Stimulated activated CD4-positive, alpha-beta T cell treated with anti-CD3 and anti-CD28 coated beads, Interleukin-1b, Interleukin-23, amount 100 ng/mL, for 24 hours (primary cell): ENCODE data around the gene C11orf91.
"Not testable (repeated sequence)": the region's sequence is repeated elsewhere in the genome, so short reads cannot be mapped to it uniquely, and the experiment has no call there.

ENCODE experiments used
- DNase-seq, 4 experiments: peaks; one replicate each; pipeline ENCODE4 v3.0.0-alpha.2; 2020; ENCODE audit warnings: low read depth in 4 of 4, low spot score in 1 of 4

C11orf91 gene, protein sequence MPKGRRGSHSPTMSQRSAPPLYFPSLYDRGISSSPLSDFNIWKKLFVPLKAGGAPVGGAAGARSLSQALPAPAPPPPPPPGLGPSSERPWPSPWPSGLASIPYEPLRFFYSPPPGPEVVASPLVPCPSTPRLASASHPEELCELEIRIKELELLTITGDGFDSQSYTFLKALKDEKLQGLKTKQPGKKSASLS

DNA sequence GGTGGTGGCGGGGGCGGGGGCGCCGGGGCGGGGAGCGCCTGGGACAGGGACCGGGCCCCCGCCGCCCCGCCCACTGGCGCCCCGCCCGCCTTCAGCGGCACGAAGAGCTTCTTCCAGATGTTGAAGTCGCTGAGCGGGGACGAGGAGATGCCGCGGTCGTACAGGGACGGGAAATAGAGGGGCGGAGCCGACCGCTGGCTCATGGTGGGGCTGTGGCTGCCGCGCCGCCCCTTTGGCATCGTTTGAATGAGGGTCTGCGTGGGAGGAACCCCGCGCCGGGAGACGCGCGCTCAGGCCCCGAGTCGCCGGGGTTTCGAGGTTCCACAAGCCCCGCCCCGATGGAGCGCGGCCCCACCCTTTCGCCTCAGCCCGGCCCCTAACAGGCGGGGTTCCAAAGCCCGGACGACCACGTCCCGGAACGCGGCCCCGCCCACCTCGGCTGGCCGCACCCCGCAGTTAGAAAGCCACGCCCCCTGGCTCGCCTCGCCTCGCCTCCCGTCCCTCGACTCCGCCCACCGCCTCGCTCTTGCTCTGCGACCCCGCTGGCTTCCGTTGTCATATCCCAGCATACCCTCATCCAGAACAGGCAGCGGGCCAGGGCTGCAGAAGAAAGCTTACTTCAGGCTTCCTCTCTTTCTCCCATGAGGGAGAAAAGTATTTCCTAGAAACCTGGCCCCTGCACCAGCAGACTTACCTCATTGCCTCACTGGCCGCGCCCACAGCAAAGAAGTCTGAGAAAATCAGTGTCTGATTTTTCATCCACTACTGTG, at the start of gene C11orf91:
C11orf91 (minus strand) TSS at position 325 of the 770 bp plus-strand sequence; CDS start at position 239, 86 bp downstream.
- peak; percentile 88 to 94 (median 91) for DNase-seq

DNA sequence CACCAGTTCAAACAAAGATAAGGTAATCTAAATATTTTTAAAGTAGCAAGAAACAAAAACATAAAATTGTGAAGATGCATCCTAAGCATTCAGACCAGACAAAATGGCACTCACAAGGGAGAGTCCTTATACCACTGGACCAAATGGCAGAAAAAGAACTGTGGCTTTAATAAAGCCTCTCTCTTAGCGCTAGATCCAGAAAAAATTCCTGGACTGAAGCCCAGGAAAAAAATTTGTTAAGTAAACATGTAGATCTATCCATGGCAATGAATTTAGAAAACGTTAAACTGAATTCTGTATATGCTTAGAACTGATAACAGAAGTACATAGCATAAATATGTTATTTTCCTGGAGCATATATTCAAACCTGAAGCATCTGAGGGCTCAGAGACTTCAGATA, 47.4 kb upstream of the C11orf91 start:
- no peak for DNase-seq

DNA sequence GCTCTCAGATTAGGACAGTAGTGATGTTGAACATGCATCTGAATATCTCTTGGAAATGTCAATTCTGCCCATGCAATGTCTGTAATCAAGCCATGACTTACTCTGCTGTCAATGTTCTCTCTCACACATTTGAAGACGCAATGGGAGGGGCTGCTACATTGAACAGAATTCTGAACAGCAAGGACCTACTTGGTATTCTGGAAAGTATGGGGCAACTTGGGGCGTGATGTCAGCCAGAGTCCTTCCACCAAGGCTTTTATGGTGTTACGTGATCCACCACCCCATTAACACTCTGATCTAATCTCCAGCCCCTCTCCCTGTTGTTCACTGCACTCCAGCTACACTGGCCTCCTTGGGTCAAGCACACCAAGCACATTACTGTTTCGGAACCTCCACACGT, 42.7 kb upstream of the C11orf91 start:
- no peak for DNase-seq

DNA sequence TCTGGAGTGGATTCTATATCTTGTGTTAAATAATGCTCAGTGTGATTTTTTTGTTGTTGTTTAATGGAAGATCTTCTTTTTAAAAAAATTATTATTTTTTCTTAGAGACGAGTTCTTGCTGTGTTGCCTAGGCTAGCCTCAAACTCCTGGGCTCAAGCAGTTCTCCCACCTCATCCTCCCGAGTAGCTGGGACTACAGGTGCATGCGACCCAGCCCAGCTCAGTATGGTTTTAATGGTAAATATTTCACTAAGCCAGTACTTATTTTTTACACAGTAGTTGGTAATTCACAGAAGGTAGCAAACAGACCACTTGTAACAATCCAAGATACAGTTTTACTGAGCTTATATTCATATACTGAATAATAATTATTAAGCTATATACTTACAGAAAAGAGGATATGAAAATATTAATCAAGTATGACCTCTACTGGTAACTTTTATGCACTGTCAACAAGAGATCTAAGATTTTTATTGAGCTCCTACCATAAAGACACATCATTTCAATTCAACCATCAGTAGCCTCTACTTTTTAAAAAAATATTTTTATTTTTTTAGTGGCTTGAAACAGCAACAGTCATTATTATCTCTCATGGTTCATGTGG, 41.7 kb upstream of the C11orf91 start:
- DNase-seq = no peak

DNA sequence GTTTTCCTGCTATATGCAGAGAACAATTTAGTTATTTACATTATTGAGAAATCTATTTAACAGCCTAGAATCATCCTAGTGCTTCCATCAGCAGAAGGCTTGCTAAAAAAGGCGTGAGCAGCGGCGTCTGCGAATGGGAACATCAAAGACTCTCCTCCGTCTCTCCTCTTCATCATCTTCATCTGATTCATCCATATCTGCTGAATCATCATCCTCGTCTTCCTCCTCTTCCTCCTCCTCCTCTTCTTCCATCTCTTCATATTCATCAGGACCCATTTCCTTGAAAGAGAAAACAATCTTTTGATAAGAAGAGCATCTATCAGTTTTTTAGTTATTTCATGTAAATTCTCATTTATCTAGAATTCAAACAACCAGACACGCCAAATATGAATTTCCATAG, 41.2 kb upstream of the C11orf91 start:
- DNase-seq = no peak

DNA sequence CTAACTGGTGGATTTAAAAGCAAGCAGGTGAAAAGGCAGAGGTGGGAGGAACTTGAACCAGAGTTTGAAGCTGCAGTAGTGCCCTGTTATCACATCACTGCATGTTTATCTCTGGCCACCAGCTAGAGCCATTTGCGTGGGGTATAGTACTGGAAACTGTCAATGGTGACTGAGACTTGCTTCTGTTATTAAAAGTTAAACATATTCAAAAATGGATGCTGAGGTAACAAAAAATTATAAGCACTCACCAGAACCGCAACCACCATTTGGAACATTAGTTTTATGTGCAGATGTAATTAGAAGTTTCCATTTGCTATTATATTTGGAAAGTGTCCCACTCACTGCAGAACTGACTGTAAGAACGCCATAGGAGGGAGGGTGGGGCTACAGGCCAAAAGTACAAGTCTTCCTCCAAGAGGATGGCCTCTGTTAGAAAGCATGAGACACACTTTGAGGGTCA, 36.8 kb upstream of the C11orf91 start:
- no peak for DNase-seq

DNA sequence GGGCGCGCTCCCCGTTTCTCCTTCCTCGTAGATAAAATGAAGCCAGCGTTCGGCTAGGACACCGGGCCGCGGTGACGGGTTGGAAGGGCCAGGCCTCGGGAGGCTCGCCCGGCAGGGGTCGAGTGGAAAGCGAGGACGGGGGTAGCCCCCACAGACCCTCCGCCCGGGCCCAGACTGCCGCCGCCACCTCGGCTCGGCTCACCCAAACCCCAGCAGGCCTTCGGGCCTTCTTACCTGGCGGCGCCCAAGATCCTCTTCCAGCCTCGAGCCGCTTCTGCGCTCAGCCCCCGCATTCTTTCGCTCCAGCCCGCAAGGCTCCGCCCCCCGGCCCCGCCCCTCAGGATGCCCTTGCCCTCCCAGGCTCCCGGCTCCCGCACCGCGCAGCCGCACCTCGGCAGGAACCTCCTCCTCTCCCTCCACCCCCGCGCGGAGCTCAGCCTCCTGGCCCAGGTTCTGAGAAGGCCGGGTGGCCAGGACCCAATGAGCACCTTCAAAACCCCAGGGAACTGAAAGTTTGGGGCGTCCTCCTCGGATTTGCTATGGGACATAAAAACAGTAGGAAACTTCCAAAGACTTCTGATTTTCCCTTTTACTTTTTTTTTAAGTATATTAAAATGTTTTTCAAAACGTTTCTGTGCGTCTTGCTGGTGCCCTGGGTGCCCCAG, 35.7 kb upstream of the C11orf91 start, which contains the start of gene CD59:
CD59 (minus strand) TSS at position 276 of the 665 bp plus-strand sequence. CDS start 13,978 bp downstream, outside the sequence.
- DNase-seq = peak; percentile 73 to 94 (median 80)

DNA sequence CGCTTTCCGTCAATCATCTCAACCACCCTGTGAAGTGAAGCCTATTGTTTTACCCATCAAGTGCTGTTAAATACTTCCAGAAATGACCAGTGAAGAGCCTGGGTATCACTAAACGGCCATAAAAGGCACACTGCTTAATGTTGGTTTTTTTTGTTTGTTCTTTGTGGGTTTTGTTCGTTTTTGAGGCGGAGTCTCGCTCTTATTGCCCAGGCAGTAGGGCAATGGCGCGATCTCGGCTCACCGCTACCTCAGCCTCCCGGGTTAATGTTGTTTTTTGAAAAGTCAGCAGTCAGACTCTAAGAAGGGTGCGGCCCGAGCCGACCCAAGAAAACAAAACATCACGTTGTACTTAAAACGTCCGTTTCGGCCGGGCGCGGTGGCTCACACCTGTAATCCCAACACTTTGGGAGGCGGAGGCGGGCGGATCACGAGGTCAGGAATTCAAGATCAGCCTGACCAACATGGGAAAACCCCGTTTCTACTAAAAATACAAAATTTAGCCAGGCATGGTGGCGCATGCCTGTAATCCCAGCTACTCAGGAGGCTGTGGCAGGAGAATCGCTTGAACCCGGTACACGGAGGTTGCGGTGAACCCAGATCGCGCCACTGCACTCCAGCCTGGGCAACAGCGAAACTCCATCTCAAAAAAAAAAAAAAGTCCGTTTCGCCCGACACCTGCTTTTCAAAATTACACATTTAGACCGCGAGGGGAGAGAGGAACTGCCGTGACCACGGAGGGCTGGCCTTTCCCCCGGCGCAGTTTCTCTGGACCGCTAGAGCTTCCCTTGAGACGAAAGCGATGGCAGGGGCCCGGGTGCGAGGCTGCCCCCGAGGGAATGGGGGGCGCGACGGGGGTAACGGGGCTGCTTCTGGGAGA, 34.9 kb upstream of the C11orf91 start:
- DNase-seq = peak in 1 of 4 experiments; percentile 21

DNA sequence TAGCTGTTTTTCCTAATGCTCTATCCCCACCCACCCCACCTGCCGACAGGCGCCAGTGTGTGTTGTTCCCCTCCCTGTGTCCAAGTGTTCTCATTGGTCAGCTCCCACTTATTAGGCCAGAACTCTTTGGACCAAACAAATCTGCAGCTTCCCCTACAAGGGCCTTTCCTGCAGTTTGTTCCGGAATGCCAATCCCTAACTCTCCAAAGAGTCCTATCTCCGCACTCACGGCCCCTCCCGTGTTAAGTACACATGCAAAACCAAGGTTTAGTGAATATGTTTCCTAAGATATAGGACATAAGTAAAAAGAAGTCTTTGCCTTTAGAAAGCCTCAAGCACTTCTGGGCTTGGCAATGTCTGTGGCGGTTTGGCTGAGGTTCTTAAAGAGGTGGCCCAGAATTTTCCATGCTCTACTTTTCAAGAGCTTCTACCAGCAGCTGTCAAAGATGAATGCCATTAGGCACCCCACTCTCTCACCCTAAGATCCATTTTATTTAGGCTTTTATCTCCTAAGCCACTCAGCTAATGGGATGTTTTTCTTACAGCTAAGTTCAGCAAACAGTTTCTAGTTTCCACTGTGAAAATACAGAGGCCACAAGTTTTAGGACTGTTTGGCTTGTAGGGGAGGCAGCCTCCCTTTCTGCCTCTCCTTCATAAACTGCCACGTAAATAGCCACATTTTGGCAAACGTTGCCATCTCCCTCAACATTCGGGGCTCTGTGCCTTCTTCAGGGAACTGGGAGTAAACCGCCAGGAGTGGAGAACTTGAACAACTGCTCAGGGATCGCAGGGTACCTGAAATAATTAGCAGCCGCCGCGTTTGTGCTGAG, 34.0 kb upstream of the C11orf91 start:
- DNase-seq = no peak

DNA sequence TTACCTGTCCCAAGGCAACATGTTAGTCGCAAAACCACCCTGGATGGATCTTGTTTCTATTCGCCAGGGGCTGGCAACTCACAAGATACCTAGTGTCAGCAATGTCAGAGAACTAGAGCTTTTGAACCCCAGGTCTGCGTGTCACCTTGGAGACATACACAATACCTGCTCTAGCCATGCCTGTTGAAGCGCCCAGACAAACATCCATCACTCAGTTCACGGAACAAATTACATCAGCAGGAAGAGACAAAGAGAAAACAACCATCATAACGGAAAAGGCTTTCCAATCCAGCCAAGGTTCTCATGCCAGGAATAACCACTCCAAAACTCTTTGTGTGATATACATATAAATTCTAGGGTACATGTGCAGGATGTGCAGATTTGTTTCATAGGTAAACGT, 33.4 kb upstream of the C11orf91 start:
- no peak for DNase-seq

DNA sequence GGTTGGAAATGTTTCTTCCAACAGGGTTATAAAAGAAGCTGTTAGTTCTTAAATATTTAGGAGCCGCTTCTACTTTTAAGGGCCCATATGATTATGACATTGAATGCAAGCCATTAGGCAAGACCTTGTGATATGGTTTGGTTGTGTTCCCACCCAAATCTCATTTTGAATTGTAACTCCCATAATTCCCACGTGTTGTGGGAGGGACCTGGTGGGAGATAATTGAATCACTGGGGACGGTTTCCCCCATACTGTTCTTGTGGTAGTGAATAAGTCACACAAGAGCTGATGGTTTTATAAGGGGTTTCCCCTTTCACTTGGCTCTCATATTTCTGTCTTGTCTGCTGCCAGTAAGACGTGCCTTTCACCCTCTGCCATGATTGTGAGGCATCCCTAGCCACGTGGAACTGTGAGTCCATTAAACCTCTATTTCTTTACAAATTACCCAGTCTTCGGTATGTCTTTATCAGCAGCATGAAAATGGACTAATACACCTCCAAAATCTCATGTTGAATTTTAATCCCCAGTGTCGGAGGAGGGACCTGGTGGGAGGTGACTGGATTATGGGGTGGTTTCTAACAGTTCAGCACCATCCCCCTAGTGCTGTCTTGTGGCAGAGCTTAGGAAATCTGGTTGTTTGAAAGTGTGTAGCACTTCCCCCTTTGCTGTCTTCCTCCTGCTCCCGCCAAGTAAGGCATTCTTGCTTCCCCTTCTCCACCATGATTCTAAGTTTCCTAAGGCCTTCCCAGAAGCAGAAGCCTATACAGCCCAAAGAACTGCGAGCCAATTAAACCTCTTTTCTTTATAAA, 31.3 kb upstream of the C11orf91 start:
- peak in 2 of 4 experiments; percentile 10 to 30 for DNase-seq

DNA sequence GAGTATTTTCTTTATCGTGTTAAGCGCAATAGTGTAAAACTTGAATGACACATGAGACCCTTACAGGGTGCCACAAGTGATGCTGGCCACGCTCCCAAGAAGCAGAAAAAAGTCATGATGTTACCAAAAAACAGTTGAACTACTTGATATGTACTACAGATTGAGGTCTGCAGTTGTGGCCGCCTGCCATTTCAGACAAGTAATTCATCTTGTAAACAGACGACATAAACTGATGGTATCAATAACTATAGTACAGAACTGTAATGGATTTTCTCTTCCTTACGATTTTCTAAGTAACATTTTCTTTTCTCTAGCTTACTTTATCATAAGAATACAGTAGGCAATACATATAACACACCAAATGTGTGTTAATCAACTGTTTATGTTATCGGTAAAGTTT, 30.1 kb upstream of the C11orf91 start:
- DNase-seq = no peak

DNA sequence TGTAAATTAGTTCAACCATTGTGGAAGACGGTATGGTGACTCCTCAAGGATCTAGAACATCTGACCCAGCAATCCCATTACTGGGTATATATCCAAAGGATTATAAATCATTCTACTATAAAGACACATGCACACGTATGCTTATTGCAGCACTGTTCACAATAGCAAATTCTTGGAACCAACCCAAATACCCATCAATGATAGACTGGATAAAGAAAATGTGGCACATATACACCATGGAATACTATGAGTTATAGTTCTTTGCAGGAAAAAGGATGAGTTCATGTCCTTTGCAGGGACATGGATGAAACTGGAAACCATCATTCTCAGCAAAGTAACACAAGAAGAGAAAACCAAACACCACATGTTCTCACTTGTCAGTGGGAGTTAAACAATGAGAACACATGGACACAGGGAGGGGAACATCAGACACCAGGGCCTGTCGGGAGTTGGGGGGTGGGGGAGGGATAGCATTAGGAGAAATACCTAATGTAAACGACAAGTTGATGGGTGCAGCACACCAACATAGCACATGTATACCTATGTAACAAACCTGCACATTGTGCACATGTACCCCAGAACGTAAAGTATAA, 28.5 kb upstream of the C11orf91 start:
- not testable (repeated sequence) for DNase-seq

DNA sequence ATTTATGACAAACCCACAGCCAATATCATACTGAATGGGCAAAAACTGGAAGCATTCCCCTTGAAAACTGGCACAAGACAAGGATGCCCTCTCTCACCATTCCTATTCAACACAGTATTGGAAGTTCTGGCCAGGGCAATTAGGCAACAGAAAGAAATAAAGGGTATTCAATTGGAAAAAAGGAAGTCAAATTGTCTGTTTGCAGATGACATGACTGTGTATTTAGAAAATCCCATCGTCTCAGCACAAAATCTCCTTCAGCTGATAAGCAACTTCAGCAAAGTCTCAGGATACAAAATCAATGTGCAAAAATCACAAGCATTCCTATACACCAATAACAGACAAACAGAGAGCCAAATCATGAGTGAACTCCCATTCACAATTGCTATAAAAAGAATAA, 26.9 kb upstream of the C11orf91 start:
- not testable (repeated sequence) for DNase-seq

DNA sequence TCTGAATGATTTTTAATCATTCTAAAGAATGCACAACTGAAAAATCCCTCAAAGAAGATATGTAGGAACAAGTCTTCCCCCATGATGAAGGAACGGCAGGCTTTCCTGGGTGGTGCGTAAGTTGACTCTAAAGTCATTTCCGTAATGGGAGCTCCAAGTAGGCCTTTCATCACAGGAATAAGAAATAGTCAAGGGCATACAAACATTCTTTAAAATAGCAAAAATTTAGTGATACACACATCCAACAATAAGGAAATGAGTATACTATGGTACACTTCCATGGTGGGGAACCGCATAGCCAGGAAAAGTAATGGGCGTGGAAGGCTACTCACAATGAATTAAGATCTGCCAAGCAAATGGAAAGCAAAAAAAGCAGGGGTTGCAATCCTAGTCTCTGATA, 24.9 kb upstream of the C11orf91 start:
- no peak for DNase-seq

DNA sequence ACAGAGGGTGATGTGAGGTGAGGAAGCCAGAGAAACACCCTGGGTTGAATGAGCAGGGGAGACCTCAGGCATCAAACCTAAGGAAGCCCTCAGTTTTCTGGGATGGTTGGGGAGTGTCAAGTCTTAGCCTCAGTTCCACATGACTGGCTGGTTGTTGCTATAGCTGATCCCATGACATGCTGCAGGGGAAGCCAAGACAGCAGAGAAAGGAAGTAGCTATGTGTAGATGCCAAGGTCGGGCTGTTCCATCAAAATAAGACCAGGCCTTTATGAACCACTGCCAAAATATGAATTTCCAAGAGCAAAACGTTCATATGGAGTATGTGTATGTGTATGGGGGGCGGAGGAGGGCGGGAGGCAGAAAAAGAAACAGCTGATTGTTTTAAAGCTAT, 24.0 kb upstream of the C11orf91 start:
- no peak for DNase-seq

DNA sequence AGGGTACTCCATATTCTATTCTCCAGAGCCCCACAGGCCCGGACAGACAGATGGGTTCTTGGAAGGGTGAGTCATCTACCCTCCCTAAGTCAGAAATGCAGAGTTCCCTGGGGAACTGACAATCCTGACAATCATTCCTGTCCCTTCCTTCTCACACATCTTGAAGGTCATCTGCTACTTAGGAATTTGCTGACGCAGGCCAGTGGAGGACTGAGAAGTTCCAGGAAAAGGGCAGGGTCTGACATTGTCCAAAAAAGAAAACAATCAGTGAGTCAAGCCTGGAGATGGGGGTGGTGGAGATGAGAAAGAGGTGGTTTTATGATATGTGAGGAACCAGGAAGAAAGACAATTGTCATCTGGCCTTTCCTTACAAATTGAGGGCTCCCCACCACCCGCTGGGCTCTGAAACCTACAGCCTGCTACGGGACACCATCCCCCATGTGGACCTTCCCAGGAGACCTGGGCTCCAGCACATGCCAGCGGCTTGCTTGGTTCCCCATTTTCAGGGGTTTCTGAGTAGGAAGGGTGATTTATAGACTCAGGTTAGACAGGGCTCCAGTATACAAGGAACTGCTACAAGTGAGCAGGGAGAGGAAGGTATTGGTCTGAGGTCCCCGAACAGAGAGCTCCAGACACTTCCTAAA, 22.7 kb upstream of the C11orf91 start:
- DNase-seq = no peak
